ENCODE data around the gene PDE4D. TPM values are rescaled to one million over a fixed set of nuclear protein-coding genes. Genes with fewer than 3 reads are reported as not detected.

Gene PDE4D
- total RNA-seq, 1 experiment from 2014 or later = 3.6 TPM

GRCh38 chr5:59100875-59101274 lies 792.7 kb downstream of the PDE4D start:
- BruUV-seq (replicated peaks) = no TSS peak
- Histone ChIP-seq H3F3A (ENCODE audit: low read length, unreplicated experiment) (no peaks in the 10 kb centered on the region), H2AFZ (ENCODE audit: low read length) (no peak overlapping the region), H3K9ac (ENCODE audit: low read length) (no peak overlapping the region), H3K36me3 (ENCODE audit: low read depth, low read length) (no peaks in the 10 kb centered on the region), H3K4me2 (ENCODE audit: low read length) (no peak overlapping the region), H3K4me3 (ENCODE audit: low read length) (no peak overlapping the region), H3K9me2 (replicated peaks; ENCODE audit: low read length) (no peaks in the 10 kb centered on the region), H3K27ac (ENCODE audit: low read length) (no peak overlapping the region), H3K27me3 (ENCODE audit: low read length) (no peaks in the 10 kb centered on the region), H3K9me3 (ENCODE audit: low read length) (no peaks in the 10 kb centered on the region), H3K4me1 (ENCODE audit: insufficient read depth, low read length) (peaks cover 15% of the 10 kb centered on the region), H4K20me1 (ENCODE audit: low read length) (no peaks in the 10 kb centered on the region), H3K79me2 (ENCODE audit: low read length) (no peaks in the 10 kb centered on the region)
- ChIA-PET CTCF (interaction anchor here (0.6 kb wide), 1 partner anchor 644 kb away, joined by 4 read pairs; no protein-coding TSS in a partner anchor), POLR2A (ENCODE audit: unreplicated experiment) (no interaction called here)
- no peak for DNase-seq
- ATAC-seq = no peak
- TF ChIP-seq EZH2phosphoT487 (IDR thresholded peaks at IDR 0.05; ENCODE audit: borderline replicate concordance, low read length) = no peak
- TF ChIP-seq EZH2 (IDR thresholded peaks at IDR 0.05; ENCODE audit: low read length, unreplicated experiment) = no peak
- TF ChIP-seq, protein P1, sequence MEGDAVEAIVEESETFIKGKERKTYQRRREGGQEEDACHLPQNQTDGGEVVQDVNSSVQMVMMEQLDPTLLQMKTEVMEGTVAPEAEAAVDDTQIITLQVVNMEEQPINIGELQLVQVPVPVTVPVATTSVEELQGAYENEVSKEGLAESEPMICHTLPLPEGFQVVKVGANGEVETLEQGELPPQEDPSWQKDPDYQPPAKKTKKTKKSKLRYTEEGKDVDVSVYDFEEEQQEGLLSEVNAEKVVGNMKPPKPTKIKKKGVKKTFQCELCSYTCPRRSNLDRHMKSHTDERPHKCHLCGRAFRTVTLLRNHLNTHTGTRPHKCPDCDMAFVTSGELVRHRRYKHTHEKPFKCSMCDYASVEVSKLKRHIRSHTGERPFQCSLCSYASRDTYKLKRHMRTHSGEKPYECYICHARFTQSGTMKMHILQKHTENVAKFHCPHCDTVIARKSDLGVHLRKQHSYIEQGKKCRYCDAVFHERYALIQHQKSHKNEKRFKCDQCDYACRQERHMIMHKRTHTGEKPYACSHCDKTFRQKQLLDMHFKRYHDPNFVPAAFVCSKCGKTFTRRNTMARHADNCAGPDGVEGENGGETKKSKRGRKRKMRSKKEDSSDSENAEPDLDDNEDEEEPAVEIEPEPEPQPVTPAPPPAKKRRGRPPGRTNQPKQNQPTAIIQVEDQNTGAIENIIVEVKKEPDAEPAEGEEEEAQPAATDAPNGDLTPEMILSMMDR (conservative IDR thresholded peaks at IDR 0.05; ENCODE audit: low read depth, low read length) = no peak
- intact Hi-C loops (cut with micrococcal nuclease) = no loop called here

GRCh38 chr5:59099995-59100345 lies 793.6 kb downstream of the PDE4D start:
- no peaks in the 10 kb centered on the region for H3K9me2 ChIP-seq (replicated peaks; ENCODE audit: low read length)
- H3K79me2 ChIP-seq (ENCODE audit: low read length) = no peaks in the 10 kb centered on the region
- no peak overlapping the region; the same call in 1 of the 2 replicates for H3K9ac ChIP-seq (ENCODE audit: low read length)
- H2AFZ ChIP-seq (ENCODE audit: low read length) = no peak overlapping the region
- ChIA-PET CTCF (no interaction called here), POLR2A (ENCODE audit: unreplicated experiment) (no interaction called here)
- H3K36me3 ChIP-seq (ENCODE audit: low read depth, low read length) = no peaks in the 10 kb centered on the region
- intact Hi-C loops (cut with micrococcal nuclease) = no loop called here
- no peaks in the 10 kb centered on the region for H3K9me3 ChIP-seq (ENCODE audit: low read length)
- H3K4me3 ChIP-seq (ENCODE audit: low read length) = no peak overlapping the region
- ATAC-seq = no peak
- no peaks in the 10 kb centered on the region for H4K20me1 ChIP-seq (ENCODE audit: low read length)
- H3K4me2 ChIP-seq (ENCODE audit: low read length) = no peak overlapping the region; the same call in 1 of the 2 replicates
- peaks cover 15% of the 10 kb centered on the region for H3K4me1 ChIP-seq (ENCODE audit: insufficient read depth, low read length)
- no peak for TF ChIP-seq EZH2phosphoT487 (IDR thresholded peaks at IDR 0.05; ENCODE audit: borderline replicate concordance, low read length)
- TF ChIP-seq EZH2 (IDR thresholded peaks at IDR 0.05; ENCODE audit: low read length, unreplicated experiment) = no peak
- TF ChIP-seq, protein P1 (conservative IDR thresholded peaks at IDR 0.05; ENCODE audit: low read depth, low read length) = no peak
- no TSS peak for BruUV-seq (replicated peaks)
- no peaks in the 10 kb centered on the region for H3K27me3 ChIP-seq (ENCODE audit: low read length)
- H3F3A ChIP-seq (ENCODE audit: low read length, unreplicated experiment) = no peaks in the 10 kb centered on the region
- H3K27ac ChIP-seq (ENCODE audit: low read length) = peak overlapping the region; percentile 74
- no peak for DNase-seq

DNA sequence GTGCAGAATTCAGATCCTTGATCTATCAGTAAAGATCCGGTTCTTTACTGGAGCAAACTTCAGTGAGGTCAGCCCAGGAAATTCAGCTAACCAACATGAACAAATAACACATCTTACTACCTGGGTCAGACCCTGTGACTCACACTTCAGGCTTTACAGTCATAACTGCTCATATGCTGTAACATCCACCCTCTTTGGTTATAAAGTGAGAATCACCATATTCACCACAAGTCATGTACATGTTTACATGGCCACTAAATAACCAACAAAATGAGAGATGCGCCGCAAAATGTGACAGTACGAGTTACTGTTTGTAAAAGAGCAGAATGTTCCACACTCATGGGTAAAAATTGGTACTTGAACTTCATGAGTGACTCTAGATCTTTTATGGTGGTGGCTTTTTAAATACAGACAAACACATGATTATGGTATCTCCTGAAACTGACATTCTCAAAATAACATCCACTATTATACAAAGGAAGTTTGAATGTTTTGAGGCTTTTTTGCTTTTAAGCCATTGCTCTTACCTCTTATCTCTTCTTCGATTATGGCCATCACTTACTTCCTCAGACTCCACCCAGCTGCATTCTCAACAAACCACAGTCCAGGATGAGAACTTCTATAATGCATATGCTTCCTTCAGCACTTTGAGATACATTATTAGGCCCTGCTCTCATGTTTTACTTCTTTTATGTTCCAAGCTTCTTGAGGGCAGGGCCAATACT lies 794.1 kb downstream of the PDE4D start:
- ATAC-seq (peak; percentile 99), DNase-seq (peak; percentile 79)
- Histone ChIP-seq H3K27ac (ENCODE audit: low read length) (peak overlapping the region; percentile 74), H3K9me3 (ENCODE audit: low read length) (no peaks in the 10 kb centered on the region), H3K36me3 (ENCODE audit: low read depth, low read length) (no peaks in the 10 kb centered on the region), H3K4me1 (ENCODE audit: insufficient read depth, low read length) (peaks cover 15% of the 10 kb centered on the region), H4K20me1 (ENCODE audit: low read length) (no peaks in the 10 kb centered on the region), H3K27me3 (ENCODE audit: low read length) (no peaks in the 10 kb centered on the region), H2AFZ (ENCODE audit: low read length) (no peak overlapping the region), H3K79me2 (ENCODE audit: low read length) (no peaks in the 10 kb centered on the region), H3K9me2 (replicated peaks; ENCODE audit: low read length) (no peaks in the 10 kb centered on the region), H3K9ac (ENCODE audit: low read length) (no peak overlapping the region; the same call in 1 of the 2 replicates), H3K4me3 (ENCODE audit: low read length) (no peak overlapping the region), H3F3A (ENCODE audit: low read length, unreplicated experiment) (no peaks in the 10 kb centered on the region), H3K4me2 (ENCODE audit: low read length) (peak overlapping the region; percentile 54)
- intact Hi-C loops (cut with micrococcal nuclease) = no loop called here
- POLR2A ChIA-PET (ENCODE audit: unreplicated experiment) = no interaction called here
- CTCF ChIA-PET = no interaction called here
- no TSS peak for BruUV-seq (replicated peaks)
- no peak for TF ChIP-seq EZH2 (IDR thresholded peaks at IDR 0.05; ENCODE audit: low read length, unreplicated experiment)
- no peak for TF ChIP-seq EZH2phosphoT487 (IDR thresholded peaks at IDR 0.05; ENCODE audit: borderline replicate concordance, low read length)
- TF ChIP-seq, protein P1 (conservative IDR thresholded peaks at IDR 0.05; ENCODE audit: low read depth, low read length) = no peak
